ENCODE data around the gene TEX10.
"Not testable (repeated sequence)": the region's sequence is repeated elsewhere in the genome, so short reads cannot be mapped to it uniquely, and the experiment has no call there.

The TEX10 gene

DNA sequence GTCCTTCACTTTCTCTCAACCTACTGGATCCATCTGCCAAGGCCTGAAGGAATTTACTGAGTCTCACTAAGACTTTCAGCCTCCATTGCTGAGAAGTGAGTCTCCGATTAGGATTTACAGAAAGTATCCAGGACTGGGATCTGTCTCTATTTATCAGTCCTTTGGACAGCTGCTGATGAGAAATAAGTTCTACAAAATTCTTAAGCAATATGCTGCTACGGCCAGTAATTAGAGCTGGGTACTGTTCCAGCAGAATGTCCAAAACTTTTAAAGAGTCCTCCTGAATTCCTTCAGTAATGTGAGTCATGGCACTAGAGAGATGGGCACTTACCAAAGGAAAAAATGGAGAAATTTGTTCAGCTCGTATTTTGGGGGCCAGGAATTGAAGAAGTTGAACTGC, 5.9 kb downstream of the TEX10 start:
- no peak for DNase-seq (ENCODE audit: low spot score)

DNA sequence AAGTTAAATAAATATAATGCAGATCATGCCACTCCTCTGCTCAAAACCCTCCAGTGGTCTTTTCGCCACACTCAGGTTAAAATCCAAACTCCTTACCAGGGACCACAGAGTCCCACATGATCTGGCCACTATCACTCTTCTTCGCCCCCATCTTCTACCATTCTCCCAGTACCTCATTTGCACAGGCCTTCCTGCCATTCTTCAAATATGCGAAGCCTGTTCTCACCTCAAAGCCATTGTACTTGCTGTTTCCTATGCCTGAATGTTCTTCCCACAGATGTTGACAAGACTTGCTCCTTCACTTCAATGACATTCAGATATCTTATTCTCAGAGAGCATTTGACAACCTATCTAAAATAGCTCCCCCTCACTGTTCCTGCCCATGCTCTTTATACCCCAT, 10.9 kb downstream of the TEX10 start:
- DNase-seq (ENCODE audit: low spot score): no peak

DNA sequence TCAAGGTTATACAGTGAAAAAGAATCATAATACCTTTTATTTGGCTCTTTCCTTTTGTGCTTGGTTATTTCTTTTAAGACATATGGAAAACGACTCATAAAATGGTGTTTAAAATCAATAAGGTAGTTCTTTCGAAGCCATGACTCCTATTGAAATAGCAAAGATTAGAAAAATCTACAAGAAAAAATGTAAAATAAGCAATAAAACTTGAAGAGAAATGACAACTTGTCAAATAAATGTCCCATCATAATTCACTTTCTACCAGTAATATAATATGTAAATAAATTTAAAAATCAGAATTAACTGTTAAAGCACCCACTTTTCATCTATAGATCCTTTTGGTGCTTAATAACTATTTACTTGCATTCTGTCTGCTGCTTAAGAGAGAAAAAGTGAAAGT, 12.5 kb downstream of the TEX10 start:
- no peak for DNase-seq (ENCODE audit: low spot score)

DNA sequence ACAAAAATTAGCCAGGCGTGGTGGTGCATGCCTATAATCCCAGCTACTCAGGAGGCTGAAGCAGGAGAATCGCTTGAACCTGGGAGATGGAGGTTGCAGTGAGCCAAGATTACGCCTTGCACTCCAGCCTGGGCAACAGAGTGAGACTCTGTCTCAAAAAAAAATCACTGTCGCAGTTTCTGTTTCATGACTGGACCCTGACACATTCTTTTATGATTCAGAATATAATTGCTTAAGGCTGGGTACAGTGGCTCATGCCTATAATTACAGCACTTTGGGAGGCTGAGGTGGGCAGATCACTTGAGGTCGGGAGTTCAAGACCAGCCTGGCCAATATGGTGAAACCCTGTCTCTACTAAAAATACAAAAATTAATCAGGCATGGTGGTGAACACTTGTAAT, 14.0 kb downstream of the TEX10 start:
- not testable (repeated sequence) for DNase-seq (ENCODE audit: low spot score)

DNA sequence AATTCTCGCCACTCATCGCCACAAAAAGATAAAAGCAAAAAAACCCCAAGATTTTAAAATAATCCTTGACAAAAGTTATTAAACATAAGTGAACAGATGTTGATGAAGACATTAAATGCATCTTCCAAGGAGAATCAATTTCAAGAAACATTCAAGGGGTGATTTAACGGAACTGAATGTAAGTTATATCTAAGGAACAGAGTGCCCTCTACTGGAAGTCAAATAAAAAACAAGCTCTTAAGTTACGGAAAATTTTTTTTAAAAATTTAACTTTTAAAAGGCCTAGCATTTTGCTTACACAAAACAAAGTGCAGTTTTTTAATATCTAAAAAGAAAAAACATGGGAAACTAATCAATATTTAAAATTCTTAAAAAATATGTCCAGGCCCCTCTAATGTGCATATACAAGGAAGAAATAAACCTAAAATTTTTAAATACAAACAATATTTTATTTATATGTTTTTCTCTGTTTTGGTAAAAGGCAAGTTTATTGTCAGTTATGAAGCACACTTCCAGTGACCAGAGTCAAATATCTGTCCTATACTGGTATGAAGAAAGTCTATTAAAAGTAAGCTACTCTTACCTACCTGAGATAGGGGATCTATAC, 28.0 kb downstream of the TEX10 start:
- no peak for DNase-seq (ENCODE audit: low spot score)

DNA sequence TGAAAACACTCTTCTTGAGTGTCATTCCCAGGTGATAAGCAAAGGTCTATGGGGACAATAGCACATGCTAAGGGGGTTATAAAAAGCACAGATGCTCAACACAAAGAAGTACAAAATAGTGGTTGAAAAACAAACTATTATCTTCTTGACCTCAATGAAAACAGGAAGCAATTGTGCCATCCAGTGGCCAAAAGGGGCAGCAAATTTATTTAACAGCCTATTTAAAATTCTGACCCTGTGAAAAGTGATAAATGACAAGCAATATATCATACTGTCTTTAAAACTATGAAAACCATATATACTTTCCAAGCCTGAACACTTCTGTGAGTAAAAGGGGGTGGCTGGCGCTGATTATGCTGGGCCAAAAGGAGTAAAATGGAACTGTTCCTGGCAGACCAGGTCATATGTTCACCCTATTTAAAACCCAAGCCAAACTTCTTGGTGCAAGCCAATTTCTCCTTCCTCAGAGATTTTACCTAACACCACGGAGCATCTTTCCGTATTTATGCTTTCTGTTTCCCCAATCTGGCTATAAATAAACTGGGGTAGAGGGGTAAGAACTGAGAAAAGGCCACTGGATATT, 29.7 kb downstream of the TEX10 start:
- peak; percentile 27 for DNase-seq (ENCODE audit: low spot score)

DNA sequence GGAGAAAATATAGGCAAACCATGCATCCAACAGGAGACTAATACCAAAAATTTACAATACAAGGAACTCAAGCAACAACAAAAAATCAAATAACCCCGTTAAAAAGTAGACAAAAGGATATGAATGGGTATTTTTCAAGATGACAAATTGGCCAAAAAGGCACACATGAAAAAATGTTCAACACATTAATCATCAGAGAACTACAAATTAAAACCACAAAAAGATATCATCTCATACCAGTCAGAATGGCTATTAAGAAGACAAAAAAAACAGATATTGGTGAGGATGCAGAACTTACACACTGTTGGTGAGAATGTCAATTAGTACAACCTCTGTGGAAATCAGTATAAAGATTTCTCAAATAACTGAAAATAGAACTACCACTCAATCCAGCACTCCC, 35.0 kb downstream of the TEX10 start:
- no peak for DNase-seq (ENCODE audit: low spot score)

DNA sequence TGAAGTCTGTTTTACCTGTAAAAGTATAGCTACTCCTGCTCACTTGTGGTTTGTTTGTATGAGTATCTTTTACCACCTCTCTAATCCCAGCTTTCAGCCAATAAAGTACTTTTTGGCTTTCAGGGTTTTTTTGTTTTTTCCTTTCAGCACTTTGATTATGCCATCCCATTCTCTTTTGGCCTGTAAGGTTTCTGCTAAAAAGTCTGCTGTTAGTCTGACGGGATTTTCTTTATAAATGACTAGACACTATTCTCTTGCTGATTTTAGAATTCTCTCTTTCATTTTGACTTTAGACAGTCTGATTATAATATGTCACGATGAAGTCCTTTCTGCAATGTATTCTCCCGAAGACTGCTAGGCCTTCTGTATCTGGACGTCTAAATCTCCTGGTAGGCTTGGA, 37.2 kb downstream of the TEX10 start:
- DNase-seq (ENCODE audit: low spot score): no peak

DNA sequence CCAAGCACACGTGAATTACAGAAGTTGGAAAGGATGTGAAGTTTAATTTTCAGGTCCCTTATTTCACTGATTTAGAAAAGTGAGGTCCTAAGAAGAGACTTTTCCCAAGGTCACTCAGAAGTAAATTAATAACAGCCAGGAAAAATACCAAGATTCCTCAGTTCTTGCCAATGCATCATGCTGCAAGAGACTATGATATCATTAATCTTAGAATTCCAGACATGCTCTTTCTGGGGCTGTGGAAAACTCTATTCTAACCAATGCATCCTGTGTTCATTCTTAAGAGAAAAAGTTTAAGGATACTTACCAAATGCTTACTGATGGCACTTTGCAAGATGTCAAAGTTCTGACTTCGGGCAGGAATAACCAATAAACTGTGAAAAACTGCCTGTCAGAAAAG, 42.8 kb downstream of the TEX10 start:
- DNase-seq (ENCODE audit: low spot score): no peak

DNA sequence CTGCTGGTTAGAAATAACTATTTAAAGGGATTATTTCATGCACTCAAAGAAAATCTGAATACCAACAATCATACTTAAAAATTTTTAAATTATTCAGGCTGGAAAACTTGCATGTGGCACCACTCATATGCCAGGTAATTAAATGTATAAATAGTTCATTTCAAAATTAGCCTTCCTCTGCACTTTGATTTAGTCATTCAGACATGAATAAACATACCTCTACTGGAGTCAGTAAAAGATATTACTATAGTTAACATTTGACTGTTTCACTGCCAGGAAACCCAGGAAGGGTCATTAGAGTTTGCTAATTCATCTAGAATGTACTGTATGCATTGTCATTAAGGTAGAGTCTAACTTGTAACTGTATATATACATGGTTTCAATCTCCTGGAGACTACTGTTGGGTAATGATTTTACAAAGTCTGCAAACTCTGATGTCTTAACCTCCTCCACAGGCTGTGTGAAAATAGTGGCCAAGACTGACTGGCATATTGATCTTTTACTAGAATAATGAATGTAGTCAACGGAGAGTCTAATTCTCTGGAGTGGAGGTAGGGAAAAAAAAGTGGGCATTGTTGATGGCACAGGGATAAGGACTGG, 43.7 kb downstream of the TEX10 start:
- no peak for DNase-seq (ENCODE audit: low spot score)

DNA sequence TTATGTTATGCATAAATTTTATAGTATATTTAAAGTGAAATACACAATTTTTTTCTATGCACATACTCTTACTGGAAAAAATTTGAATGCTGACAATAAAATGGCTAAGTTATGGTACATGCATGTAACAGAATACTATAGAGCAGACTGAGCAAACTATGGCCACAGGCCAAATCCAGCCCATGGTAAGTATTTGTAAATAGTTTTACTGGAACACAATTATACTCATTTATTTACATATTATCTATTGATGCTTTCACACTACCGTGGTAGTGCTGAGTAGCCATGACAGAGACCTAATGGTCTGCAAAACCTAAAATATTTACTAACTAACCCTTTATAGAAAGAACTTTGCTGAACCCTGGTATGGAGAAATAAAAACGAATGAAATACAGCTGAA, 45.7 kb downstream of the TEX10 start:
- DNase-seq (ENCODE audit: low spot score): no peak

DNA sequence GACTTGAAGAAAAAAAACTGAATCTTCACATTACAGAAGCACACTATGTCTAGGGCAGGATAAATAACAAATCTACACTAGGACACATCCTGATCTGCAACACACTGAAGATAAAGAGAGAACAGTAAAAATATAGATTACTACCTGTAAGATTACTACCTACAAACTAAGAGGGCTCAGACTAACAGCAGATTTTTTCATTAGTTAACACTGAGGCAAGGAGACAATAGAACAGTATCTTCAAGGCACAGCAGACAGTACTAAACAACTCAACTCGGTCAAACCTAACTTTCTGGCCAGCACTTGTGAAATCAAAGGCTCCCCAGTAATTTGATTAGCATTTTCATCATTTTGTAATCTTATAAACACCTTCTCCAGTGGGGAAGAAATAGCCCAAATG, 46.5 kb downstream of the TEX10 start:
- DNase-seq (ENCODE audit: low spot score): no peak

DNA sequence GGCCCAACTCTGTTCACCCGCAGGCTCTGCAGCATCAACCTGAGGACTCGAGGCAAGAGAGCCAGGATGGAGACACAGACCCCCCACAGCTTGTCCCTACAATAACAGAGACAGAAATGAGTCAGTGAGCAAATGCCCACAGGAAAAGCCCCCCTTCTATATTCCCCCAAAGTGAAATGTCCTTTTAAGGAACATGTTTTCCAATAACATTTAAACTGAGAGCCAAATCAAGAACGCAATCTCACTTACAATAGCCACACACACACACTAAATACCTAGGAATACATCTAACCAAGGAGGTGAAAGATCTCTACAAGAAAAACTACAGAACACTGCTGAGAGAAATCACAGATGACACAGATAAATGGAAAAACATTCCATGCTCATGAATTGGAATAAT, 49.0 kb downstream of the TEX10 start:
- DNase-seq (ENCODE audit: low spot score): no peak

DNA sequence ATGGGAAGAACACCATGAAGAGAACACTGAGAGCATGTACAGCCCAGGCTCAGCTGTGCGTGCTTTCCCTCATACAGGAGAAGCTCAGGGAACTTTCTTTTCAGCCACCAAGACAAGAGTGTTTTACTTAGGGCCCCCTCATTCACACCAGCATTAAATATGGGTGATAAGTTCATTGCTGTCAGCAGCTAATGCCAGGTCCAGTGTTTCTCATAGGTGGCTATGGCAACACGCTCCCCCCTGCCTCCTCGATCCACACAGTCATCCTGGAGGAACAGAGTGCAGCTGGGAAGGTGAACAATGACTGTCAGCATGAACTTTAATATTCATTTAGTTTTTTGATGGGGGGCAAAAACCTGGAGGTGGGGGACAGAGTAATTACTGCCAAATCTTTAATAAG, 54.4 kb downstream of the TEX10 start:
- DNase-seq (ENCODE audit: low spot score): no peak

DNA sequence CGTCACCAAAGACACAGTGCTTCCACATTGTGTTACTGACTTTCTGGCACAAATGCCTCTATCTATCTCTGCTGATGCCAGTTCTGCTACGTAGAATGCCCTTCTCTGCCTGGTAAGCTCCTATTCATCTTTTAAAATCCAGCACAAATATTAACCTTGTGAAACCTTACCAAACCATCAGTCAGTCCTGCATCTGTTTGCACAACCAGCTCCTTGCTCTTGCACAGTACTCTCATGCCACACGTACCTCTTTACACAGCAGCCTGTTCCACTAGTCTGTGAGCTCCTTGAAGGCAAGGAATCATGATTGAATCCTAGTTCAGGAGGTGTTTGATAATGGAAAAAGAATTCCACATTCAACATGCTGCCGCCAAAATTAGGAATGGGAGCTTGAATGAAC, 56.3 kb downstream of the TEX10 start:
- no peak for DNase-seq (ENCODE audit: low spot score)

DNA sequence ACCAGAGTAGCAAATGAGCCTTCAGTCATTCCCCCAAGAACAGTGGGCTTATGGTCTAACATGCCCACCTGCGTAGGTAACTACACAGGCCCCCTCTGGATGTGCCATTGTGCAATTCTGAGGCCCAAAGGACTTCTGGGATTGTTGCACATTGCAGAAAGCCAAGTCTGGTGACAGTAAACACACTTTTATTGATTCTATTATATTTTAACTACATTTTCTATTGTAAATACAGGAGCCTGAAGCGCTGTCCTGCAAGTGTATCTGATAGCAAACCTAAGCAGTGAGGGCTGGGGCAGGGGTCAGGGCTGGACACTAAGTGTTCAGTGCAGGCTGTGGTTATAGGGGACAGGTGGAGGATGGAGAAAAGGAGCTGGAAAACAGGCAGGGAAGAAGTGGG, 57.5 kb downstream of the TEX10 start:
- no peak for DNase-seq (ENCODE audit: low spot score)

DNA sequence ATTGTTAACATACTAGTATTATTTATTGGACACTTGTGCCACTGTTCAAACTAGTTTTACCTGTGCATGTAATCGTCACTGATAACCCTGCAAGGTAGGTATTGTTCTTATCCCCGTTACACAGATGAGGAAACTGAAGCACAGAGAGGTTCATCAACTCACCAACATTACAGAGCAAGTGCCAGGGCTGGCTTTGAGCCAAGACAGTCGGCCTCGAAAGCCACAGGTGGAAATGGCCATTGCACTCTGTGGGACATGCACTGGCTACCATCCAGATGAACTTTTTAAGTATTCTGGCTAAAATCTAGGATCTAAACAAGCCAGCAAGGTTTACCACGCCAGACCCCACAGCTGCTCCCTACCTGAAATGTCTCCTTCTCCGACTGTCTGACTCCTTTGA, 57.9 kb downstream of the TEX10 start:
- no peak for DNase-seq (ENCODE audit: low spot score)

DNA sequence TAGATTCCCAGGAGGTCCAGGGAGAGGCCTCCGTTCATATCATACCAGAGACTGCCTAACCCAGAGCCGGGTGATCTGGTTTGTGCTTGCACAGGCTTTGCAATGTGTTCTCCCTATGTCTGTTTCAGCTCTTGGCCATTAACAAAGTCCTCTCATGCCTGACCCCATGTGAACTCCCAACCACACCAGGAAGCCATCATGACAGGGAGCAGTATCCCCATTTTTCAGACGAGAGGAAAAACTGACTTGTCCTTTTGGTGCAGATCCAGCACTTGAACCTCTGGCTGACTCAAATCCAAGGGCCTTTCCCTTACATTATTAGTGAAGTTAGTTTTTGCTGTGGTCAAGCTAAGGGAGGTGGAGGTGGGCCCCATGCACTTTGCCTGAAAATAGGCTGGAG, 58.4 kb downstream of the TEX10 start:
- DNase-seq (ENCODE audit: low spot score): no peak

DNA sequence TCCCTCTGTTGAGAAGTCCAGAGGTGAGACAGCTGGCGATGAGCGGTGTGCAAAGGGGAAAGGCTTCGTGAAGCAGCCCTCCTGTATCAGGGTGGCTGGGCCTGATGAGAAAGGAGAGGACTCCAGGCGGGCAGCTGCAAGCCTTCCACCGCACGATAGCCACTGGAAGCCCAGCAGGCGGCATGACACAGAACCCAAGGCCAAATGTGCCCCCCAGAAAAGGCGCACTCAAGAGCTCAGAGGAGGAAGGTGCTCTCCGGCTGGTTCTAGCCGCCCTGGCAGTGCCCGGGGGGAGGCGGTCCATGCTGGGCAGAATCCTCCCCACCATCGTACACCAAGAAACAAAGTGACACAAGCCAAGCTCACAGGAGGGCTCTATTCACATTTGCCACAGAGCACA, 60.3 kb downstream of the TEX10 start:
- DNase-seq (ENCODE audit: low spot score): no peak

DNA sequence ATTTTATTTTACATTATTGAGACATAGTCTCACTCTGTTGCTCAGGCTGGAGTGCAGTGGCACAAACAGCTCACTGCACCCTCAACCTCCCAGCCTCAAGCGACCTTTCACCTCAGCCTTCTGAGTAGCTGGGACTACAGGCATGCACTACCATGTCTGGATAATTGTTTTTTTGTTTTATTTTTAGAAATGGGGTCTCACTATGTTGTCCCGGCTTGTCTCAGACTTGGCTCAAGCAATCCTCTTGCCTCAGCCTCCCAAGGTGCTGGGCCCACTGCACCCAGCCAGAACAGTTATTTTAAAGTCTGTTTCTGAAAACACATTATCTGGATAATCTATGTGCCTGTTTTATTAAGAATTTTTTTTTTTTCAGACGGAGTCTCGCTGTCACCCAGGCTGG, 62.0 kb downstream of the TEX10 start:
- DNase-seq (ENCODE audit: low spot score): no peak

DNA sequence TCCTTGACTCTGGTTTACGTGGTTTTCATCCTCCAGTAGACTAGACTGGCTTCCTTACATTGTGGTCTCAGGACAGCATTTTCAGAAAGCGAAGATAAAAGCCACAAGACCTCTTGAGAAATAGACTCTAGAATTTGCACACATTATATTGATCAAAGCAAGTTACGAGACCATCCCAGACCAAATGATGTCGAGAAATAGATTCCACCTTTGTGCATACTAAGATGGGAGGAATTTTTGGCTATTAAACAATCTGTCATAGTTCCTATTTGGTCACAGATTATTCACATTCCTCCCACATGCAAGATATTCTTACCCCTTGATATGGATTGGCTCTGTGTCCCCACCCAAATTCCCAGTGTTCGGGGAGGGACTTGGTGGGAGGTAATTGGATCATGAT, 65.6 kb downstream of the TEX10 start:
- DNase-seq (ENCODE audit: low spot score): no peak

DNA sequence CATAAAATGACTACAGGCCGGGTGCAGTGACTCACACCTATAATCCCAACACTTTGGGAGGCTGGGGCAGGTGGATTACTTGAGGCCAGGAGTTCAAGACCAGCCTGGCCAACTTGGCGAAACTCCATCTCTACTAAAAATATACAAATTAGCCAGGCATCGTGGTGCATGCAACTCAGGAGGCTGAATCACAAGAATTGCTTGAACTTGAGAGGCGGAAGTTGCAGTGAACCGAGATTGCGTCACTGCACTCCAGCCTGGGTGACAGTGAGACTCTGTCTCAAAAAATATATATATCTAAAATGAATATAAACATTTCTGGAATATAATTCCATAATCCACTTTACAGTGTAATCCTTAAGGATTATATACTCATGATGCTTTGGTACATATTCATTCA, 66.5 kb downstream of the TEX10 start:
- DNase-seq (ENCODE audit: low spot score): no peak

DNA sequence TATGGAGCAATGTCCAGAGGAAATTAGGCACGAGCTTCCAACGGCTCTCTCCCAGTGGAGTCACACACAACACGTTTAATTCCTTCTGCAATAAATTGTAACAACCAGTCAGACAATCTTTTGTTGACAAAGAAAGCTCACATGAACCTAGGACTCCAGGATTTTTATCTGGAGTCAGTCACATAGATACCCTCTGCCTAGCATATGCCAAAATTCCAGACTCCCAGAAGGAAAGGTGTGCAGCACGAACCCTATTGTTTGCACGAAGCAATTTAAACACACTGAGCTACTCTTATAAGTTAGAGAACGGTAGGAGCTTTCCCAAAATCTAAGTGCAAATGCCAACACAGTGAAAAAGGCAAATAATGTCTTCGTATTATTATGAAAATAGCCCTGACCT, 67.1 kb downstream of the TEX10 start:
- no peak for DNase-seq (ENCODE audit: low spot score)

DNA sequence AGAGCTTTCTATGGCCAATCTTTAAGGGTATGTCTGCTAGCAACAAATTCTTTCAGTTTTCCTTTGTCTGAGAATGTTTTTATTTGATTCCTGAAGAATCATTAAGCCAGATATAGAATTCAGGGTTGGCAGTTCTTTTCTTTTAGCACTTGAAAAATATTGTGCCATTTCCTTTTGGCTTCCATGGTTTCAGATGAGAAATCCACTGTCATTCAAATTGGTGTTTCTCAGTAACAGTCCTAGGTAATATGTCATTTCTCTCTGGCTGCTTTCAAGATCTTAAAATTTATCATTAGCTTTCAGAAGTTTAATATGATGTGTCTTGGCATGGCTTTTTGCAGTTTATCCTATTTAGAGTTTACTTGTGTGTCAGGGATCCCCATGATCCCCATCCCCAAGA, 67.7 kb downstream of the TEX10 start:
- DNase-seq (ENCODE audit: low spot score): no peak
